DND-41 (cell line): ENCODE results near the gene NPRL2.

Experiments
- EZH2 ChIP-seq: IDR thresholded peaks from 3 replicates; pipeline ENCODE4 v1.6.1; 2012; ENCODE audit warnings: borderline replicate concordance, low read depth, mild to moderate bottlenecking, moderate library complexity, low read length, inconsistent platforms; ENCODE audit not compliant: severe bottlenecking
- TF ChIP-seq, protein P1 (sequence below): IDR thresholded peaks from 2 replicates; pipeline ENCODE4 v1.5.1; 2012; ENCODE audit warnings: borderline replicate concordance, low read length, moderate library complexity, mild to moderate bottlenecking; ENCODE audit not compliant: poor library complexity, severe bottlenecking; ENCODE audit errors: extremely low read depth

DNA sequence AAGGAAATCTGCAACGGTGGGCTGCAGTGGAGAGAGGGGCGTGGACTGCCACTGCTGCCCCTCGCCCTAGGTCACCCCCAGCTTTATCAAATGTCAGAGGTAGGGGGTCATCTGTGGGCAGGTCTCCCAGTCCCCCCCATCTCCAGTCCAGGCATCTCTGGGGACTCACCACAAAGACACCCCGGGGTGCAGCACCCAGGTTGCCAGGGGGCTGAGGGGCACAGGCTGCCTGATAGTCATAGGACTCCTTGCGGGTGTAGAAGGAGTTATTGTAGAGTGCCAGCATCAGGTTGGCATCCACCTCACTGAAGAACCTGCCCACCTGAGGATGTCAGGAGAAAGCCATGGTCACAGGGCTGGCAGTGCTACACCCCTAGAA, 15.3 kb upstream of the NPRL2 start:
- TF ChIP-seq, protein P1, sequence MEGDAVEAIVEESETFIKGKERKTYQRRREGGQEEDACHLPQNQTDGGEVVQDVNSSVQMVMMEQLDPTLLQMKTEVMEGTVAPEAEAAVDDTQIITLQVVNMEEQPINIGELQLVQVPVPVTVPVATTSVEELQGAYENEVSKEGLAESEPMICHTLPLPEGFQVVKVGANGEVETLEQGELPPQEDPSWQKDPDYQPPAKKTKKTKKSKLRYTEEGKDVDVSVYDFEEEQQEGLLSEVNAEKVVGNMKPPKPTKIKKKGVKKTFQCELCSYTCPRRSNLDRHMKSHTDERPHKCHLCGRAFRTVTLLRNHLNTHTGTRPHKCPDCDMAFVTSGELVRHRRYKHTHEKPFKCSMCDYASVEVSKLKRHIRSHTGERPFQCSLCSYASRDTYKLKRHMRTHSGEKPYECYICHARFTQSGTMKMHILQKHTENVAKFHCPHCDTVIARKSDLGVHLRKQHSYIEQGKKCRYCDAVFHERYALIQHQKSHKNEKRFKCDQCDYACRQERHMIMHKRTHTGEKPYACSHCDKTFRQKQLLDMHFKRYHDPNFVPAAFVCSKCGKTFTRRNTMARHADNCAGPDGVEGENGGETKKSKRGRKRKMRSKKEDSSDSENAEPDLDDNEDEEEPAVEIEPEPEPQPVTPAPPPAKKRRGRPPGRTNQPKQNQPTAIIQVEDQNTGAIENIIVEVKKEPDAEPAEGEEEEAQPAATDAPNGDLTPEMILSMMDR = no peak
- no peak for TF ChIP-seq EZH2
